Epithelial cell of prostate (primary cell): ENCODE data around the gene WAPL.
A peak's percentile ranks its signal among the peaks of the same experiment; 100 is the strongest.

Experiments used
- DNase-seq: peaks from one replicate; pipeline ENCODE4 v3.0.0-alpha.2; 2011; ENCODE audit warnings: low read depth, low spot score
- H3K27ac ChIP-seq: fragments of 450-650 bp; 2 replicates; pipeline ENCODE4 v1.5.1; 2017; ENCODE audit warnings: mild to moderate bottlenecking

Gene WAPL

DNA sequence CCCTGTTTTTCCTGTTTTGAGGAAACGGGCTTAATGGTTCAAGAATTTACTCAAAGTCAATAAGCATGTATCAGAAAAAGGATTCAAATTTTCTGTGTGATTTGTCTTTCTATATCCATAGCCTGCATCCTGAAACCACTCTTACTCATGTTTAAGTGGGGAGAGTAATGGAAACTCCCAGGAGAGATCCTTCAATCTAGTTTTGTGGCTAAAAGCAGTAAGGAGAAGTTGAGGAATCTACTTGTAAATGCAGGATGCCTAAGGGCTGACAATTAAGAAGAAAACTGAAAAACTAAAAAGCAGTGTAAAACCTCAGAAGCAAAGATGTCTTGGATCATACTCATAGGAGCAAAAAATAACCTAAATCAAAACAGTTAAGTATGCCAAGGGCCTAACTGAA, 86.9 kb downstream of the WAPL start:
- no peak for DNase-seq
- H3K27ac ChIP-seq = no peak overlapping the region

DNA sequence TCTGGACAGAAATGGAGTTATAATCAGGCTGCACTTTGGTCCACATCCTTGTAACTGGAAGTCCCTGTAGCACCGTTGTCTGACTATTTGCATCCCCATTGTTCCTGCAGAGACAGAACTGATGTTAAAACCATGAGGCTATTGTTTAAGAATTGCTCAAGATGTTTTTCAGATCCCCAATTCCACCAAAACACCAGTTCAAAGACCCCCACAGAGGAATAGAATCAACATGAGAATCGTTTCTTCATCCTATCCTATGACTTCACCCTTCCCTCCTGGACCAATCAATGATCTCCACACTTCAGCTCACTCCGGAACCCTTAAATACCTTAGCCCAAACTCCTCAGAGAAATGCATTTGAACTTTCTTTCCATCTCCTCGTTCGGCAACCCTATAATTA, 97.9 kb downstream of the WAPL start:
- no peak overlapping the region for H3K27ac ChIP-seq
- no peak for DNase-seq

DNA sequence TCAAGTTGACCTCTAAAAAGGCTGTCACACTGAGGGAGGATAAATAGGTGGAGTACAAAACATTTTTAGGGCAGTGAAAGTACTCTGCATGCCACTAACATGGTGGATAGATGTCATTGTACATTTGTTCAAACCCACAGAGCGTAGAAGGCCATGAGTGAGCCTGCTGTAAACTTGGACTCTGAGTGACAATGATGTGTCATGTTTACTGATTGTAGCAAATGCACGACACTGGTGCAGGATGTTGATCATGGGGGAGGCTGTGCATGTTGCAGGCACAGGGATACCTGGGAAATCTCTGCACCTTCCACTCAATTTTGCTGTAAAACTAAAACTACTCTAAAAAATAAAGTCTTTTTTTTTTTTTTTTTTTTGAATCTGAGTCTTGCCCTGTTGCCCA, 102.5 kb downstream of the WAPL start:
- no peak for DNase-seq
- H3K27ac ChIP-seq = no peak overlapping the region

DNA sequence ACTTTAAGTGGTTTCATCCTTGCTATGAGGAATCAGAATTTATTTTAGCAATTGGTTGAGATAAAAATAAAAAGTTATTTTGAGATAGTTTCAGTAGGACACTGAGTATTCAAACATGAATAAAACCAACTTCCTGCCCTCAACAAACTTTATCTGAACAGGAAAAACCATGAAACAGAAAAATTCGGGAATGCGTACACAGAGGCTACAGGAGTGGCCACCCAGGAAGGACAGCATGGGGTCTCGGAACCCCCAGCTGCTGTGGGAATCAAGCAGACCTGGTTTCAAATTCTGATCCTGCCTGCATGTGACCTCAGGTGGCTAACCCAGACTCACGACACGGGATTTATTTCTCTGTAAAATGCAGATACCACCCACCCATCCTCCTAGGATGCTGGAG, 106.0 kb downstream of the WAPL start:
- DNase-seq = no peak
- H3K27ac ChIP-seq = no peak overlapping the region

DNA sequence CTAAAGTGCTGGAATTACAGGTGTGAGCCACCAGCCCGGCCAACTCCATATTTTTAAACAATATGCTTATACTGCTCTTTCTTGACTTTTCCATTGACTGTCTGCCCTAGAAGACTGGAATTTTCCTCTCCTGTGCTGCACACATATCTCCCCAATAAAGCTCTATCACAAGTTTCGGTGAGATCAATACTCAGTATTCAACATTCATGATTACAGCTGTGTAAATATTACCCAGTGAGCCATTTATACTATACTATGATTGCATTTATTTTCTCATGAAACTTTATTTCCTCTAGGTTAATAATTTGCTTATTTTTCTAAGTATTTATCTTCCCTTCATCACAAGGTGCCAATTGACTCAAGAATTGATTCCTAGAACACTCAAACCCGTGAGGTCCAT, 106.5 kb downstream of the WAPL start:
- DNase-seq = no peak

DNA sequence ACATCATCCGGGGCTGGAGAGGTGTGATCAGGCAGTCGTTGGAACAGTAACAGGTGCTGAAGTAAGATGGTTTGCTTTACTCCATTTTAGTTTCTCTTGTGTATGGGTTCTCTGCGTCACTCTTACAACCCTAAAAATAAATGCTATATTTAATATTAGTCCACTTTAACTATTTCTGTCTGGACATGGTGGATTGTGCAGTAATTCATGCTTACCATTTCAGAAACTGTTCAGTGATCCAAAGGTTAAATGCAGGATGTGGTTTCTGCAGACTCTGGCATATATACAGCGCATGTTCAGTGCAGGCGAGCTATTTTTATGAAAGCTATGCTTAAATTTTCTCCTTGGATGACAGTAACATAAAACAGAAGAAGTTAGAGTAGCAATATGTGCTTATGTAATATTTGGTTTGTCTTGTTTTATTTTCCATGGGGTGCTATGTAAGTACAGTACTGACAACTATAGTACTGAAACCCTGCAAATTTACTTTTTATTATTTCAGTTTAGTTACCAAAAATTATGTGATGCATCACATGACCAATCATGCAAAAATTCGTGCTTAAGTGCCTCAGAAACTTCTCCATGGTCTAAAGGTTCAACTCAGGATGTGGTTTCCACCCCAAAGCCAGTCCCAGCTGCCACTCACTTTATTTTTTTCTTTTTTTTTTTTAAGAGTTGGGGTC, 108.4 kb downstream of the WAPL start:
- H3K27ac ChIP-seq = no peak overlapping the region
- no peak for DNase-seq

More for the DNA sequence above, 106.5 kb downstream of the WAPL start:
- H3K27ac ChIP-seq = no peak overlapping the region

DNA sequence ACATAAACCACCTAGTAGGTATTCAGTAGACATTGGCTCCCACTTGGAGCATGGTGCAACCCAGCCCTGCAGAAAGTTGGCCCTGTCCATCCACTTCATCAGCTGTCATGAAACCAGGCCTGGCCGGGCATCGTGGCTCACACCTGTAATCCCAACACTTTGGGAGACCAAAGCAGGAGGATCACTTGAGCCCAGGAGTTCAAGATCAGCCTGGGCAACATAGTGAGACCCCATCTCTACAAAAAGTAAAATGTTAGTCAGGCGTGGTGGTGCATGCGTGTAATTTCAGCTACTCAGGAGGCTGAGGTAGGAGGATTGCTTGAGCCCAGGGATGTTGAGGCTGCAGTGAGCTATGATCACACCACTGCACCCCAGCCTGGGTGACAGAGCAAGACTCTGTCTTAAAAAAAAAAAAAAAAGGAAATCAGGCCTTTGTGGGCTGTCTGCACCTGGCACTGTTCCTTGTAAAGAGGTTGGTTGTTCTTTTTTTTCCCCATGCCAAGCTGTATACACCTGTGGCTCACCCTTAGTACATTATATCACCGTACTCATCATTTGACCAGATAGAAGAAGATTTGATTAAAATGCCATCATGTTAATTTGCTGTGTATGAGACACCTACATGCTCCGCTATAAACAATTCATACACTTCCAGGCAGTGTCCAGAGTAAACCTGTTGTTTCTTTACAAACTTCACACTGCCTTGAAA, 109.6 kb downstream of the WAPL start:
- DNase-seq = no peak
- H3K27ac ChIP-seq = no peak overlapping the region

DNA sequence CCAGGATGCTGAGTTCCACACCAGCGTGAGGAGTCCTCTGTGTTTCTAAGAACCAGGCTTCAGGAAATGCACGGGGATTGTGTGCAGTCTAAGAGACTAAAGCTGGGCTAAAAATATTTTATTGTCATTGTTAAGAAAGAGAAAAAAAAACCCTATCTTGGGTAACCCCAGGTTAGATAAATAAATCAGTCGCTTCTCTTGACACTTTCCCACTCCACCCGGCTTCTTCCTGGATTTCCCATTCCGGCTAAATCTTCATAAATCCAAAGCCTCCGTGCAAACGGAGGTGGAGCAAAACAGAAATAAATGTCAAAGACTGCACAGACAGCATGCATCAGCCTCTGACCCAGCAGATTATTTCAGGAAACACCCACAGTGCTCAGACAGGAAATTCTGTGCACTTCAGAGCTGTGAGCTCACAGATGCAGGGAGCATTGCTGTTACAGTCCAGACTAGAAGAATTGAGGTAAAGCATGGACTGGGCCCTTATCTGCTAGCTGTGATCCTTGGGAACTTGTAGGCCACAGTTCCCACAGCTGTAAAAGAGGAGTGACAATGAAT, 110.2 kb downstream of the WAPL start:
- no peak for DNase-seq
- no peak overlapping the region for H3K27ac ChIP-seq

DNA sequence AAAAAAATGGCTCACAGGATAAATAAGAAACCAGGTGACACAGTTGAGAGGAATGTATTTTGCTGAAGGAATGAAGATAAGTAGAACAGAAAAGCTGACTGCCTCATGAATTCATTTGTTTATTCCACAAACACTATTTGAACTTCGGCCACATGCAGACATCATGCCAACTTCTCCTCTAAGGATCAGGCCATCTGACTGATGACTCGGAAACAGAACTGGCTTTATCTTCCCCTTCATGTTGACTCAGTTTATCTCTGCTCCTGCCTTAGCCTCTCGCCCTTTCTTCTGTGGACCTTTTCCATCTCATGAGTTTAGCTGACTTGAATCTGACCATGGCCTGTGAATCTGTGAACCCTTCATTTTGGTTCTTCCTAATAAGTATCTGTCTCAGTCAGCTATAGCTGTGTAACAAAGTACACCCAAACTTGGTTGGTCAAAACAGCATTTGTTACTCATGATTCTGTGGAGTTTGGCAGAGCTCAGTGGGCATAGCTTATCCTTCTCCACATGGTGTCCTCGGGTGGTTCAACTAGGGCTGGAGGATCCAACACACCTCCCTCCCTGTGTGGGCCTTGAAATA, 111.0 kb downstream of the WAPL start:
- no peak overlapping the region for H3K27ac ChIP-seq
- no peak for DNase-seq

DNA sequence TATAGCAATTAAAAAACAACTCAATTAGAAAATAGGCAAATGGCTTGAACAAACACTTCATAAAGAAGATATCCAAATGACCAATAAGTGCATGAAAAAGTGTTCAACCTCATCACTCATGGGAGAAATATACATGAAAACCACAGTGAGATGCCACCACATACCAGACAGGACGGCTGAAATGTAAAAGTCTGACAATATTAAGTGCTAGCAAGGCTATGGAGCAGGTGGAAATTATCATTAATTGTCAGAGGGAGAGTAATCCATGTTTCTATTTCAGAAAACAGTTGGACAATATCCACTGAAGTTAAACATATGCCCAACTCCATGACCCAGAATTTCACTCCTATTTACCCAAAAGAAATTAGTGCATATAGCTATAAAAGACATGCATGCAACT, 112.4 kb downstream of the WAPL start:
- H3K27ac ChIP-seq = no peak overlapping the region
- DNase-seq = no peak

DNA sequence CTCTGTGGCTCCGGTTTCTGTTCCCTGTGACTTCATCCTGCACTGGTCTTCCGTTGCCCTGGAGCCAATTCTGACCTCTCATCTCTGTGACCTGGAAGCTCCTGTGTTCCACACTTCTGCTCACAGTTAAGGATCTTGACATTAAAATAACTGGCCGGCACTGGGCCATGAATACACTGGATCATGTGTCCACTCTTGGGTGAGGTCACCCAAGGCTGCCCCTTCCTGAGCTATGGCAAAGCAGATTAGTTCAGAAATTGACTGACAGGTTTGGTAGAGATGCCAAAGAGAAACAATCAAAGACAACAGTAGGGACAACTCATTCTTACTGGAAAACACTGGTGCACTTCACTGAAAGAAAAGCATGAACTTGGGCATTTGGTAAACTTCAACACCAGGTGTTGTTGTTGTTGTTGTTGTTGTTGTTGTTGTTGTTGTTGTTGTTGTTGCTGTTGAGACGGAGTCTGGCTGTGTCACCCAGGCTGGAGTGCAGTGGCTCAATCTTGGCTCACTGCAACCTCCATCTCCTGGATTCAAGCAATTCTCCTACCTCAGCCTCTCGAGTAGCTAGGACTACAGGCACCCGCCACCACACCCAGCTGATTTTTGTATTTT, 118.3 kb downstream of the WAPL start:
- no peak overlapping the region for H3K27ac ChIP-seq
- DNase-seq = no peak

DNA sequence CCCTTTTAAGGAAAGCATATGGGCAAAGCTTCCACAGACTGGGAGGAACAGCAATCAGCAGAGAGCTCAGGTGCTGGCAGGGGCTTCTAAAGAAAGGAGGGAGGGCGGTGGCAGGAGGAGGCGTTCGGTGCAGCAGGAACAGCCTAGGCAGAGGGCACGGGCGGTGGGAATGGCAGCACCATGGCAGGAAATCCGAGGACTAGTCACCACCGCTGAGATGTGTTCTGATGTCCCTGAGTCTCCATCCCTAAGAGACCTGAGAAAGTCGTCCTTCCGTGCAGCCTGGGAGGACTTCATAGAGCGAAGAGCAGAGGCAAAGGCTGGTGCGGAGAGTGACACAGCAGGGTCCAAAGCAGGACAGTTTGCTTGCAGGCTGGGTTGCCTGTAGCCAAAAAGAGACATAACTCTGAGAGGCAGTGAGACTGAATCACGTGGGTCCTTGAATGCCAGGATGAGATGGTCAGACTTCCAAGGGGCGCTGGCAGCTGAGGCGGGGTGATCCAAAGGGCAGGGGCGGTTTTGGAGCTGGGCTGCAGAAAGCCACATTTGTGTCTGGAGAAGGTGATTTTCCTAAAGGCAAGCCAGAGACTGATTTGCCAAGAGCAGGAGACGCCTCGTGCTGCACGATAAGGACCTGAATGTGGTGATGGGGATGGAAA, 119.2 kb downstream of the WAPL start:
- DNase-seq = no peak
- H3K27ac ChIP-seq = no peak overlapping the region

DNA sequence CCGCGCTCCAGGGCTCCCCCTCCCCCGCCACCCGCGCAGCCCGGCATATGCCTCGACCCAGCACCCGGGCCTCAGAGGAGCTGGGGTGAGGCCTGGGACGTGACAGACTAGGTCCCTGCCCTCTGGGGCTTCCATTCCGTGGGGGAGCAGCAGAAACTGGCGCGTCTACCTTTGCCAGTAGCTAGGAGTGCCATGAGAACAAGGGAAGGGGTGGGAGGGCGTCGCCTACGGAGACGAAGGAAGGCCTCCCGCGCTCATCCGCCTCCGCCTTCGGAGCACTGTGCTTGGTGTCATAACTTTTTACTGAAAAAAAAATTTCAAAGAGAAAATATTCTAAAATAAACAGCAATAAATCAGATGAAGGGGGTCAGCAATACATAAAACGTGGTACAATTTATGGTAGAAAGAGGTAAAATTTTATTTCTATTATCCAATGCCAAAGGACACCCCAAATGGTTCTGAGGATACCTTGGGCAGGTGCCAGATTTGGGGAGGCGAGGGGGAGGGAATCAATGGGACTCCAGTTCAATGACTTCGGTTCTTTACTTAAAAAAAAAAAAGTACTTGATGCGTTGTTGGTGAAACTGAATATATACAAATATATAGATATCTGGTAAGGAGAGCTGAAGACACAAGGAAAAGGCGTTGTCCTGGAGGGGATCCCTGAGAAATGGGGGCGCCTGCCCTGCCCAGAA, 119.9 kb downstream of the WAPL start:
- DNase-seq = no peak
- peak overlapping the region; percentile 81 for H3K27ac ChIP-seq

DNA sequence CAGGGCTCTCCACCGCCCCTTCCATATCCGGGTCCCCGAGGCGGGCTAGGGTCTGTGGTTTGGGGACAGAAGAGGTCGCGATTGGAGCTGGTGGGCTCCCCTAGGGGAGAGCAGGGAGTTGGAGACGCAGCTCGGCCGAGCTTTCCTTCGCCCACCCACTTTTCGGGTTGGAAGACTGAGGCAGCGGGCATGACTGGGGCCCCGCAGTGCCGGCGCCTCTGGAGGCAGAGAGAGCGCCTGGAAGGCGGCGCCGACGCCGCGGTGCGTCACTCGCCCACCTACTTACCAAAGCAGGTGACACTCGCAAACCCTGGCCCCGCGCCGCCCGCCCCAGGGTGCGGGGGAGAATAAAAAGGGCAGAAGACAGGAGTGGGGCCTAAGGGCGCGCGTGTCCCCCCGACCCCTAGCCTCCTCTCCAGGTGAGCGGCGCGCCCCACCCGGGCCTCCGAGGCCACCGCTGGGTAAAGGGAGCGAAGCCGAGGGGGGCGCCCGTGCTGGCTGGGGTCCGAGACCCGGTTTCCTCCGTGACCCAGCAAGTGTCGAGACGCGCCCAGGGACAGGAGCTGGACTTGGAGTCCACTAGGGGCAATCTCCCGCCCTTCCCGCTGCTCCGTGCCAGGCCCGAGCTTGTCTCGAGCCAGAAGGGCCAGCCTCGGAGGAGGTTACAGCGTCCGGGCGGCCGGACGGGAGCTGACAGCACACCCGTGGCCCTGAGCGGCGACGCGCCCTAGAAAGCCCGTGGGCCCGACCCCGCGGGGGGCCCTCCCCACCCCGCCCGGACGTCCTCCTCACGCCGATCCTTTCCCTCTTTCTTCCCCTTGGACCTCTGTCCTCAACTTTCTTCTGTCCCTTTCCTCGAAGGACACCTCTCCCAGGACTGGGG, 120.6 kb downstream of the WAPL start:
- H3K27ac ChIP-seq = peak overlapping the region; percentile 81
- DNase-seq = no peak

DNA sequence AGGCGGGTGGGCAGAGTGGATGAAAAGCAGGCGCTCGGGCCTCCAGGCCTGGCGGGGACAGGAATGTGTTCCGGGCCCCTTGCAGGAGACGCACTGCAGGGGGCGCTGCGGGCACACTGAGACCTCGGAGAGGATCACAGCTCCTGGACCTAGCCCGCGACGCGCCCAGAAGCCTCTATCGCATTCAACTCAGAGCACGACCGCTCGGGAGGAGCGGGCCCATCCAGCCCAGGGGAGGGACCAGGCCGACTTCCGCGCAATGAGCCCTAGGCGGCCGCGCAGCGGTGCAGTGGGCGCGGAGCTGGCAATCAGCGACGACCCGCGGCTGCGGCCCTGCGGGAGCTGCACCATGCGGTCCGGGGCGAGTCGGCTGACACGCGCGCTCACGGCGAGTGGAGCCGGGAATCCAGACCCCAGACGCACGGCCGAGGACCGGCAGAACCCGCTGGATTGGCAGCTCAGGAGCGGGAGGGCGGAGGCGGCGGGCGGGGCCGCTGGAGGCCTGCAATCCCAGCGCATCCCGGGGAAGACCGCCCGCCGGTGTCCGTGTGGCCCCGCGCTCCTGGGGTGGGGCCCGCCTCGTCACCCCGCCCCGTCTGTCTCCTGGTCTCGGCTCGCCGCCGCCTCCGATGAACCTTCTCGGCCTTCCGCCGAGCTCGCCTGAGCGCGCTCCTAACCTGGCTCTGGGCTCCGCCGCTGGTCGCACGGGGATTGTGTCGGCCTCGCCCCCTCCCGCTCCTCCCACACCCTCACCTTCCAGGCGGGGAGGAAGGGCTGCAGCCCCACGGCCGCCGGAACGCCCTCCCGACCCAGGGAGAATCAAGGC, 121.5 kb downstream of the WAPL start:
- H3K27ac ChIP-seq = peak overlapping the region; percentile 81
- DNase-seq = peak; percentile 76

DNA sequence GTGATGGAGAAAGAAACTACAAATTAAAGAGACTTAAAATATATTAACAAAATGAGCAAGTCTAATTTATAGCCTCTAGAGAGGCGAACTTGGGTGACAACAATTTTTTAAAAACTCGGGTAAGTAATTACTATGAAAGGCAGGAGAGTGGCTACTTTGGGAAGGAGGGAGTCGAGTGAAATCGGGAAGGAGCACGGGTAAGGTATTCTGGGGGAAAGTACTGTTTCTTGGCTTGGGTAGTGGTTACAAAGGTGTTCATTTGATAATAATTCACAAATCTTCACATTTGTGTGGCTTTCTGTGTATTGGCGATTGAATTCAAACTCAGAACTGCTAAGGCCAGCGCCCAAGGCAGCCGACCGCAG, 122.1 kb downstream of the WAPL start:
- H3K27ac ChIP-seq = peak overlapping the region; percentile 81

DNA sequence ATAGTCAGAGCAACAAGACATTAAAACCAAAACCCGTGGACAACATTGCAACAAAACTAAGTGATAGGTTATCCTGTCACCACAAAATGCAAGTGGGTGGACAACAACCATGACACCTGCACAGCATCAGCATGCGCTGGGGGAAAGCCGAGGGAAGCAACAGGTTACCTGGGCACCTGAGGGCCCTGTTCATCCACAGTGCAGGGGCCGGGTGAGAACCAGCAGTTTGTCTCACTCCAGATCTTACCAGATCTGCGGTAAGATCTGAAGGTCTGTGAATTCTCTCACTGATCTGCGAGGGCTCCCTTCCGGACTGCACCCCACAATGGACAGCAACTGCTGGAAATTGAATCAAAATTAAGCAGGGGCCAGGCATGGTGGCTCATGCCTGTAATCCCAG, 124.5 kb downstream of the WAPL start:
- no peak for DNase-seq
- H3K27ac ChIP-seq = no peak overlapping the region

More for the DNA sequence above, 122.1 kb downstream of the WAPL start:
- DNase-seq = no peak

DNA sequence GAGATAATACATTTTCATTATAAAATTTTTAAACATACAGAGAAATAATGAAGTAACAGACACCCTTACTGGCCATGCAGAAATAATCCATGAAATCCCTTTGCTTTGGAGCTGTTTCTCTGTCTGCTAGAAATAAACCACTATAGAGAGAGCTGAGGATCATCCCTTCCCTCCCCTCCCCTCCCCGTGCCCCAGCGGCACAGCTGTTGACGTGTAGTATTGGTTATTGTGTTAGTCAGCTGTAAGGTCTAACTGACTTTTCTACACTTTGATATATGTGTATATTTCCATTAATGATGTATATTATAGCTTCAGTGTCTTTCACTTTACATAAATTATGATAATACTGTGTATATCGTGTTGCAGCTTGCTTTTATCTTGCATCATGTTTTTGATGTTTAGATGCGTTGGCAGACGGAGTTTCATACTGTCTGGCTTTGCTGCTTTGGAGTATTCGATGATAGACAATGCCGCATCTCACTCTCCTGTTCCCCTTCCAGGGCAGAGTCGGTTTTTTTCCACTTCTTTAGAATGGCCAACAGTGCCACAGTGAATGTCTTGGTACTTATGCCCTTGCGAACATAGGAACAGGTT, 127.6 kb downstream of the WAPL start:
- no peak for DNase-seq
- no peak overlapping the region for H3K27ac ChIP-seq
